Progenitor cell of endocrine pancreas (in vitro differentiated cells): Measurements from ENCODE around the gene PLA2G2C. TPM values are rescaled to one million over a fixed set of nuclear protein-coding genes. Genes with fewer than 3 reads are reported as not detected.

Source experiments
- DNase-seq: peaks from one replicate; pipeline ENCODE4 v3.0.0; 2021; ENCODE audit warnings: low spot score; ENCODE audit not compliant: unreplicated experiment
- H3K27ac Mint-ChIP-seq: 2 replicates; pipeline ENCODE4 v1.8.0; 2021; ENCODE audit warnings: mild to moderate bottlenecking, moderate library complexity, mixed read lengths
- H3K27me3 Mint-ChIP-seq: 2 replicates; pipeline ENCODE4 v1.8.0; 2021; ENCODE audit warnings: mixed read lengths
- H3K36me3 Mint-ChIP-seq: 2 replicates; pipeline ENCODE4 v1.8.0; 2022; ENCODE audit warnings: mixed read lengths; ENCODE audit not compliant: insufficient read depth
- H3K4me1 Mint-ChIP-seq: 2 replicates; pipeline ENCODE4 v1.8.0; 2021; ENCODE audit warnings: low read depth, mixed read lengths
- H3K4me3 Mint-ChIP-seq: 2 replicates; pipeline ENCODE4 v1.8.0; 2021; ENCODE audit warnings: low read depth, mild to moderate bottlenecking, moderate library complexity, mixed read lengths
- H3K9me3 Mint-ChIP-seq: 2 replicates; pipeline ENCODE4 v1.8.0; 2021; ENCODE audit warnings: low read depth, mixed read lengths
- CTCF ChIP-seq: fragments of 200-600 bp; sonication (generic); IDR thresholded peaks from one replicate; pipeline ENCODE4 v1.5.0; 2021; ENCODE audit warnings: antibody characterized with exemption, mild to moderate bottlenecking; ENCODE audit not compliant: unreplicated experiment
- total RNA-seq: library from RNA; stranded (reverse); gene quantifications from 2 replicates; pipeline ENCODE4 v1.2.1, GENCODE V29; 2021

The PLA2G2C gene
- total RNA-seq, 1 donor from 2014 or later, result not detected

GRCh38 chr1:20188455-20188817 lies 2.1 kb upstream of the PLA2G2C start:
- H3K9me3 Mint-ChIP-seq, result no peaks in the 10 kb centered on the region
- H3K4me1 Mint-ChIP-seq, result peaks cover 21% of the 10 kb centered on the region
- H3K27me3 Mint-ChIP-seq, result peaks cover 23% of the 10 kb centered on the region
- DNase-seq, result no peak
- no peak for TF ChIP-seq CTCF
- H3K27ac Mint-ChIP-seq, result no peak overlapping the region
- H3K36me3 Mint-ChIP-seq, result peaks cover 1% of the 10 kb centered on the region
- no peak overlapping the region for H3K4me3 Mint-ChIP-seq

DNA sequence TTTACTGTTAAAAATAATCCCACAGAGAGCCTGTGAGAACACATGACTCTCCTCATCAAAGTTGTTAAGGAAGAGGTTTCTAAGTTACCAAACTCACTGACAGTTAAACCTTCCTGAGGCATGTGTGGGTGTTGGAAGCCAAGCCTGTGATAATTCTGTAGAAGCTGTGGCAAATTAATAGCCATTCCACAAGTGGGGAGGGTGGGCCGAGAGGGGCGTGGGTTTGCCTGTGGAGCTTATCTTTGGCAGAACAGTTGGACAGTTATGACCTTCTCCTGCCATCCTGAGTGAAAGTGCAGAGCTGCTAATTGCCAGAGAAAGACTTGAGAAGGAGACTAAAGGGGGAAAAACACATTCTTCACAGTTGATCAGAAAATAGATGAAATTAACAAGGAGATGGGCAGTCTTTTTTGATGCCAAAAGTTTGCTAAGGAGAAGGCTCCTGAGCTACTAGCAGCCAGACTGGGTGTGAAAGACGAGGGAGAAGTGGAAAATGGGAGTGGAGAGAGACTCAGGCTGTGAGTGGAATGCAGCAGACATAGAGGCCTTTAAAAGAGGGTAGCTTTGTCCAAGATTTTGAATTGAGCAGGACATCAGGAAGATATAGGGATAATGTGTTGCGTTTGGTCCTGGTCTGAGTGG lies 1.6 kb upstream of the PLA2G2C start:
- Mint-ChIP-seq H3K27ac (no peak overlapping the region), H3K4me1 (peaks cover 22% of the 10 kb centered on the region), H3K4me3 (no peak overlapping the region), H3K36me3 (peaks cover 1% of the 10 kb centered on the region), H3K27me3 (peaks cover 25% of the 10 kb centered on the region), H3K9me3 (no peaks in the 10 kb centered on the region)
- TF ChIP-seq CTCF, result no peak
- DNase-seq, result no peak

DNA sequence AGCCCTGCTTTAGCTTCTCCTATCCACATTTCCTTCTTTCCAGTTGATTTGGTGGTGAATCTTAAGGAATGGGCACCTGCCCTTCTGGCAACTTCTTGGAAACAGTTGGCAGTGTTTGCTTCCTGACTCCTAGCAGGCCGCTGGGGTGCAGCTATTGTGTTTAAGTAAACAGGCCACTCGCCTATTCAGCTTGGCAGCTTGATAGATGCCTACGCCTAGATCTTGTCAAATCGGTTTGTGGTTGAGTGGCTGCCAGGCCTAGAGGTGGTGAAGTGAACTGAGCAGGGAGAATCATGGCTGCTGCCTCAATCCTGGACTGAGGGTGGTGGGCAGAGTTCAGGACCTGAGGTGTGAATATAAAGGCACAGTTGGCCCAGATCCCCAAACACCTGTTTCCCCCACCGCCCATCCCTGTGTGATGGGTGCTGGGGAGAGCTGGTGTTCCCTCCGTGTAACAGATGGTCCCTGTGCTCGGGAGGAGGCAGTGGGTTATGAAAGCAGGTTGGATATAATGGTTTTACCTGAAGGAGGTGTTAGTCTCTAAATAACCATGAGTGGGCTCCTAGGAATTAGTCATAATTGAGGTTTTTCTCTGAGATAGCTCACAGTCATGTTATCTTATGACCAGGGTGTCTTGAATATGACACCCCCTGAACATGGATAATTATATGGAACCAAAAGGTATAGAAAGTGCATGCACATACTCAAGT lies 940 bp upstream of the PLA2G2C start:
- Mint-ChIP-seq H3K27ac (no peak overlapping the region), H3K4me1 (peaks cover 22% of the 10 kb centered on the region), H3K4me3 (peak overlapping the region; percentile 81), H3K27me3 (peaks cover 25% of the 10 kb centered on the region), H3K36me3 (peaks cover 1% of the 10 kb centered on the region), H3K9me3 (no peaks in the 10 kb centered on the region)
- no peak for DNase-seq
- no peak for TF ChIP-seq CTCF

DNA sequence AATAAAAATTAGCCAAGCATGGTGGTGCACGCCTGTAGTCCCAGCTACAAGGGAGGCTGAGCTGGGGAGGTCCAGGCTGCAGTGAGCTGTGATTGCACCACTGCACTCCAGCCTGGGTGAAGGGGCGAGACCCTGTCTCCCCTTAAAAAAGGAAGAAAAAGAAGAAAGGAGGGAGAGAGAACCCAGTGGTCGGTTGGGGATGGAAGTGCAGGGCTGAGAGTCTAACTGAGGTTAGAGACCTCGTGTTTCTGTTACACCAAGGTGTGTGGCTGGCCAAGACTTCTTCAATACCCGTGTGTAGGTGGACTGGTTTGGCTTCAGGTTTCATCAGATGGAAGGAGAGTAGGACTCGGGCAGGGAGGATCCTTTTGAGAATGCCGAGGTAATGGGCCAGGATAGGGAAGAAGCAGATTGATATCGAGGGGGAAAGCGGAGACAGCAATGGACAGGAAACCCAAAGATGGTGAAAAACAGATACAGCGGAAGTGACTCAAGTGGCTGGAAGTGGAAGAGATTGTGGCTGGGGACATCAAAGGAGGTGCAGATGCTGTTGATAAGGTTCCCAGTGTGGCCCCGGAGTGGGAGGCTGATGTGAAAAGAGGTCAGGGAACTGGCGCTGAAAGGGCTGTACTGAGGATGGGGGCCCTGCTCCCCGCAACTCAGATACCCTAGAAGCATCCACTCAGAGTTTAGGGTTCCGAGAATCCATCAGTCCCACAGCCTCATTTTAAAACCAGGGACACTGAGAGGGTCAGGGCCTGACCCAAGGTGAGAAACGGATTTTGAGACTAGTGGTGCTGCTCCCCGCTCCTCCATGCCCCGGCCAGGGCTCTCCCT lies 1.1 kb downstream of the PLA2G2C start:
- DNase-seq, result no peak
- Mint-ChIP-seq H3K36me3 (no peaks in the 10 kb centered on the region), H3K4me3 (peak overlapping the region; percentile 64), H3K4me1 (peaks cover 38% of the 10 kb centered on the region), H3K27ac (no peak overlapping the region), H3K9me3 (no peaks in the 10 kb centered on the region), H3K27me3 (peaks cover 25% of the 10 kb centered on the region)
- no peak for TF ChIP-seq CTCF

DNA sequence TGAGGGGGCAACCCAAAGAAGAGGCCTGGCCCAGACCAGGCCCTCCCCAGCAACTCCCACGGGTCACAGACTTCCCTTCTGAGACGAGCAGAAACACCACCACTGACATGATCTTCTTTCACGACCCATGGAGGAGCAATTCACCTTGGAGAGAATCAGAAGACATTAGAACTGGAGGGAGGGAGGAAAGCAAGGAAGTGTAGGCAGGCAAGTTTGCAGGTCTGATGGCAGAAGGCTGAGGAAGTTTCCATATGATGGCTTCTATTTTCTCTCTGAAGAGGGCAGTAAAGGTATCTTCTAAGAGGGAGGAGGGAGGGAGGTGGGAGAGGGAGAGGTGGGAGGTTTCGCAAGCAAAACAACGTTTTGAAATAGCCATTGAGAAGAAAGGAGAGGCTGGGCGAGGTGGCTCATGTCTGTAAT lies 1.8 kb downstream of the PLA2G2C start:
- peaks cover 4% of the 10 kb centered on the region for H3K9me3 Mint-ChIP-seq
- TF ChIP-seq CTCF, result no peak
- no peak overlapping the region for H3K27ac Mint-ChIP-seq
- H3K4me1 Mint-ChIP-seq, result peaks cover 42% of the 10 kb centered on the region
- H3K4me3 Mint-ChIP-seq, result peak overlapping the region; percentile 64
- peaks cover 29% of the 10 kb centered on the region for H3K27me3 Mint-ChIP-seq
- no peak for DNase-seq
- H3K36me3 Mint-ChIP-seq, result no peaks in the 10 kb centered on the region
